DMS79 (cell line): ENCODE measurements around the gene OTULINL.
A peak's percentile ranks its signal among the peaks of the same experiment; 100 is the strongest.

ENCODE experiments used
- DNase-seq: peaks from one replicate; lab custom pipeline; 2025; lab: John Stamatoyannopoulos, UW

OTULINL gene

DNA sequence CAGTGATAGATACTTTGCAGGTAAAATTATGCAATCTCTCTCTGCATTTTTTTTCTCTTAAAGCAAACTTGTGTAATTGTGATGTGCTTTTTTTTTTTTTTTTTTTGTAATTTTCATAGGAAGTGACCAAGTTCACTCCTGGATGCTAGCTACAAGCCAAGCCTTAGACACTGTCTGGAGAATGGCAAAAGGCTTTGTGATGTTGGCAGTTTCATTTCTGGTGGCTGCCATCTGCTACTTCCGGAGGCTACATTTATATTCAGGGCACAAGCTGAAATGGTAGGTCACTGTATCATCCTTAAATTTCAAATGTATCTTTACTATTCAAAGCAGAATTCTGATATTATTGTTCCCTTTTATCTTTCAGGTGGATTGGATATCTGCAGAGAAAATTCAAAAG lies 19.3 kb downstream of the OTULINL start:
- DNase-seq: no peak

DNA sequence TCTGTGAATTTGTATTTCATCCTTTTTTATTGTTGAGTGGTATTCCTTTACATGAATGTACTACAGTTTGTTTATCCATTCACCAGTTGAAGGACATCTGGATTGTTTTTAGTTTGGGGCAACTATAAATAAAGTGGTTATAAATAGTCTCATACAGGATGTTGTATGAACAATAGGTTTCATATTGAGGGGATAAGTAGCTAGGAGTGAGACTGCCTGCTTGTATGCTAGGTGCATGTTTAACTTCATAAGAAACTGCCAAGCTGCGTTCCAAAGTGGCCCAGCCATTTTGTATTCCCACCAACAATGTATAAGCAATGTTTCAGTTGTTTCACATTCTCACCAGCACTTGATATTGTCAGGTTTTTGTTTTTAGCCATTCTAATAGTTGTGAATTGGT lies 21.5 kb downstream of the OTULINL start:
- DNase-seq: no peak

DNA sequence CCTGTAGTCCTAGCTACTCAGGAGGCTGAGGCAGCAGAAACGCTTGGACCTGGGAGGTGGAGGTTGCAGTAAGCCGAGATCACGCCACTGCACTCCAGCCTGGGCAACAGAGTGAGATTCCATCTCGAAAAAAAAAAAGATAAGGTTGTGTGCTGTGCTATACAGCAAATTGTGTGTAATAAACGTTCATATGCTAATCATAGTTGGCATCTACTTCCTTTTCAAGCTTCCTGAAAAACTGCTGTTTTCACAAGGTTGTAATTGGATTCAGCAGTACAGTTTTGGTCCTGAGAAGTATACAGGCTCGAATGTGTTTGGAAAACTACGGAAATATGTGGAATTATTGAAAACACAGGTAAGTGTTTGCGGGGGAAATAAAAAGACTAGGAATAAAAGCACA lies 25.5 kb downstream of the OTULINL start:
- no peak for DNase-seq

DNA sequence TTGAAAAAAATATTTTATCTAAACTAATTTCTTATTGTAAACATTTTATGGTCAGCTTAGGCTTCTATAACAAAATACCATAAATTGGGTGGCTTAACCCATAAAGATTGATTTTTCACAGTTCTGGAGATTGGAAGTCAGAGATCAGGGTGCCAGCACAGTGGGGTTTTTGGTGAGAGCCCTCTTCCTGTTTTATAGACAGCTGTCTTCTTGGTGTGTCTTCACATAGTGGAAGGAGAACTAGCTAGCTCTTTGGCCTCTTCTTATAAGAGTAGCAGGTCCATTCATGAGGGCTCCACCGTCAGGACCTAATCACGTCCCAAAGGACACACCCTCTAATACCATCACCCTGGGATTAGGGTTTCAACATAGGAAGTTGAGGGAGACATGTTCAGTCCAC lies 26.6 kb downstream of the OTULINL start:
- no peak for DNase-seq

DNA sequence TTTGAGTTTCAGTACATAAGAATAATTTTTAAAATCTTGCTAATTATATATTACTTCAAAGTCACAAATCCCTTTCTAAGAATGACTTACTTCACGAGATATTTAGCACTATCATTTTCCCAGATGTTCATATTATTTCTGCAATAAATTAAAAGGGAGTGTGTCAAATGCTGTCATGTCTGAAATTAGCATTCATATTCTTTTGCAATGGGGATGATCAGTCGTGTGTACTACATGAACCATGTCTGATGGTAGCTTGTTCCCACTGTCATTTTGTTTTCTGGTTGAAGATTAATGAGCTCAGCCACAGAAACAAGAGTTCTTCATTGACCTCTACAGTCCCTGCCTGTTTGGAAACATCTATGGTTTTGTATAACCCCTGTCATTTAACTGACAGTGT lies 30.1 kb downstream of the OTULINL start:
- DNase-seq: no peak

DNA sequence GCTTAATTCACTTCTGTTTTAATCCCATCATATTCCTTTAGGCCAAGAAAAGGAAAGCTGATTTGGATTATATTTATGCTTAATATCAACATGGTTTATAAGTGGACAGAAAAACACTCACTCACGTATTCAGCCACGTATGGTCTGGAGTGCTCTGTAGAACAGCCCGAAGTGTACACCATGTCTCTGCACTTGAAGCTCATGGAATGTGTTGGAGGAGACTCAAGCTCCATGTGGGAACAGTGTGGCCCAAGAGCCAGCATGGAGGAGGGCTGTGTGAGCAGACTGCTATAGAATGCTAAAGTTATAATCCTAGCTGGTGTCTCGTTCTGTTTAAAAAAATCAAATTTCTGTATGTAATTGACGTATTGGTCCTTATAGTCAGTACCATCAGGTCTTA lies 32.9 kb downstream of the OTULINL start:
- no peak for DNase-seq

DNA sequence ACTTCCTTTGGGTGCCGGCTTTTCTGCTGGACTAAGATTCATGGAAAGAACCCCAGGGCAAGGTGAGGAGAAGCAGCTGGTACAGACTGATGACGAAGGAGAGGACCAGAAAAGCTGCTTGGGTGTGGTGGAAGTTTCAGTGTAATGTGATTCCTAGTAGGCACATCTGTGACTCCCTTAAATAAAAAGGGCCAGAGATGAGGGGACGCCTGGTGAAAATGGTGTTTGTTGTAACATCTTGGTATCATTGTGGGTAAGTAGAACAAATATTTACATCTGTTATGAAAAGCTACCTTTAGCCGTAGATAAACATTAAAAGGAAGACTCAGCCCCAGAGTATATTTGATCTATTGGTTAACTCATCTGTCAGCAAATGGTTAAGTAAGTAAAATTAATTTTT lies 33.8 kb downstream of the OTULINL start:
- no peak for DNase-seq

DNA sequence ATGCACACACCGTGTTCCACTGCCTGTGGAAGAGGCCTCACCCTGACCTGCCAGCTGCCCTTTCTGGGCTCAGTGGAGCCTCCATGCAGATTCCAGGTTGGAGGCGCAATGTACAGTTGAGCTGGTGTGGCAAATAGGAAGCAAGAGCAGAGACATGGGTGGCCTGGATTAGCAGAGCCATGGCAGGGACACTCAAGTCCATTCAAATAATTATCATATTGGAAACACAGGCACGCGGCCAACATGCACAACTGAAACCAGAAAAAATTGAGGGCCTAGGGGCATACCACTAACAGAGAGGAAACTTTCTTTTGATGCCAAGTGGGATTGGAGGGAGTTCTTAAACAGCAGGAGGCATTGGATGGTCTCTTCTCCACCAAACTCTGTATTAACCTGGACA lies 35.8 kb downstream of the OTULINL start:
- no peak for DNase-seq

DNA sequence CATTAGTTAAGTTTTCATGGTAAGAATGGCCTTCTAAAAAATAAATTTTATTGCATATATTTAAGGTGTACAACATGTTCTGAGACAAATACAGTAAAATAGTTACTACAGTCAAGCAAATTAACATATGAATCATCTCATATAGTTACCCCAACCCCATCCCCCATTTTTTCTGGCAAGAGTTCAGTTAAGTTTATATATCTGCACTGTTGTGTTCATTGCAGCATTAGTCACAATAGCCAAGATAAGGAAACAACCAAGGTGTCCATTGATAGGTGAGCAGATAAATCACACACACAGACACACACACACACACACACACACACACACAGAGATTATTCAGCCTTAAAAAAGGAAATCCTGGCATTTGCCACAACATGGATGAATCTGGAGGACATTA lies 45.7 kb downstream of the OTULINL start:
- DNase-seq: no peak

DNA sequence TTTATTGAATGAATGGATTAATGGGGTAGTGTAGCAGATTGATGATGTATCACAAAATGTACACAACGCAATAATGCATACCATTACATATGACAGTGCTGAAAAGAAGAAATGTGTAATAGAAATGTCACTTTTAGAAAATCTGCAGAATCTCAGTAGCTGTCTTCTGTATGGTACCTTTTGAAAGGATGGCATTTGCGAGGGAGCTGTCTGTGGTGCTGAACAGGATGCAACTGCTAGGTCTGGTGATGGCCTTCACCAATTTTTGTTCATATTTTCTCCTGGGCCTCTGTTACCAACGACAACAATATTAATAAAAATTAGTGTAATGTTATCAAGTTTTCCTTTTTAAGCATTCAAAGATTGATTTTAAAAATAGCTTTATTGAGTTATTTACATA lies 46.8 kb downstream of the OTULINL start:
- DNase-seq: no peak

DNA sequence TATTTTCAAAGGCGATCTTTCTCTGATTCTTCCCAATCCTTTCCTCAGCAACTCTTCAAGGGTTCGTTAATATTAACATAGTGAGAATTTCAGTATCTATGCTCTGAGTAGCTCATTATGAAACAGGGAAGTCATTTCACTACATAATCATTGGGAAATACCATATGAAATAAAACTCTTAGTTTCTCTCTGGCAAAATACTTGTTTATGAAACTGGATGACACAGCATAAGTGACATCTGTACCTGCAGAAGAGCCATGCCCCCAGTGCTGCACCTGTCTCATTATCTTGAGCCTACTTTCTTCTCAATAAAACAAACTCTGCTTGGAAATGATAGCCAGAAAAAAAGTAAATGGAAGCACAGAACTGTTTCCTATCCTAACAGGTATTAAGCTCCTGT lies 49.1 kb downstream of the OTULINL start:
- DNase-seq: no peak

DNA sequence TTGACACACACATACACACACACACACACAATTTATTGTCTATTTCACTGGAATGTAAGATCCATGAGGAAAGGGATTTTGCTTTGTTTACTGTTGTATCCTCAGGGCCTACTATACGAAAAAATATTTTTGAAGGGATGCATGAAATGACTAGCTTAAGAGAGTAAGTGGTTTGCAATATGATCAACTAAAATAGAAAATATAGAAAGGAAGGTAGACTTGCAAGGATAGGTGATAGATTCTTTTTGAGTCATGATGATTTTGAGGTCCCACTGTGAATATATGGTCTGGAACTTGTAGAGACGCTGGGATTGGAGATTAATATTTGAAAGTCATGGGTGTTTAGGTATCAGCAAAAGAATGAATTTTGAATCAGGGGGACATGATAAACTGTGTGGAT lies 54.1 kb downstream of the OTULINL start:
- DNase-seq: no peak

DNA sequence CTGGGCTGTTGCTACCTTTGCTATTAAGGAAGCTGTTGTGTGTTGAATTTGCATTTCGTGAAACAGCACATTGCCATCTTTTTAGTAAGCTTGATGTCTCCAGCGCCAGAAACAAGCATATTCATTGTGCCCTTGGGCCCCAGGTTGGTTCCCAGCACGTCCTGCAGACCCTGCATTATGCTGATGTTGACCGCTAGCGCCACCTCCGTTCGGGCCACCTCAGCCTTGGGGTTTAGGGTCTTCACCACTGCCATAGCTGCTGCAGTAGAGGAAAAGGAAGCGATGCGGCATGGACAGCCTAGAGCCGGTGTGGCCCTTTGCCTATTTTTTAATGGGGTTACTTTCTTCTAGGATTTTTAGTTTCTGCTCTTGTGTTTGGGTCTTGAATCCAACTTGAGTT lies 59.2 kb downstream of the OTULINL start:
- DNase-seq: no peak

DNA sequence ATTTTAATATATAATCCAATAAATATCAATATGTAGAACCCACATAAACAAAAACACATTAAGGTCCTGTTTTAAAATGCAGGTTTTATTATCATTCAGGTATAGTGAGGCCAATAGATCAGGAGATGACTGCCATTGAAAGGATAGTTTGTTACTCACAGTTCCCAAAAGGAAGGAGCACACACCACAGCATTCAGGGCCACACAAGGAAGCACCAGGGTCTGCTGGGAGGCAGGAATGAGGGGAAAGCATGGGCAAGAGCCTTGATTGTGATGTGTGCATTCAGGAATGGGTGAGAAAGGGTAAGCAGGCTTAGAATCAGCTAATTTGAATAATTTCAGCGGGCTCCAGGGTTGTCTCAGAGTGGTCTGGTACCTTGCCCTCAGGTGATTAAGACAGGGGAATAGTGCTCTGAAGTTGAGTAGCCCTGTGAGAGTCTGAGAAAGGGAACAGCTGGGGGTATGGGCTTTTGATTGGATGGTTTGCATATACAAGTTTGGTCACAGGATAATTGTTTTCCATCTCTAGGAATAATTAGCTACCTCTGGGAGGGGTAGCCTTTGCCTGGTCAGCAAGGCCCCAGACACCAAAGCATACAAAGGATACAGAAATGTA lies 63.1 kb downstream of the OTULINL start:
- no peak for DNase-seq

DNA sequence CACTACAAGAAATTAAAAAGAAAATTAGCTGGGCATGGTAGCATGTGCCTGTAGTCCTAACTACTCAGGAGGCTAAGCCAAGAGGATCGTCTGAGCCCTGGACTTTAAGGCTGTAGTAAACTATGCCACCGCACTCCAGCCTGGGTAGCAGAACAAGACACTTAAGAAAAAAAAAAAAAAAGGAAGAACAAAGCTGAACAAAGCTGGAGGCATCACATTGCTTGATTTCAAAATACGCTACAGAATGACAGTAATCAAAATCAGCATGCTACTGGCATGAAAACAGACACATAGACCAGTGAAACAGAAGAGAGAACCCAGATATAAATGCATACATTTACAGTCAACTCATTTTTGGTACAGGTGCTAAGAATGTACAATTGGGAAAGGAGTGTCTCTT lies 68.5 kb downstream of the OTULINL start:
- DNase-seq: no peak

DNA sequence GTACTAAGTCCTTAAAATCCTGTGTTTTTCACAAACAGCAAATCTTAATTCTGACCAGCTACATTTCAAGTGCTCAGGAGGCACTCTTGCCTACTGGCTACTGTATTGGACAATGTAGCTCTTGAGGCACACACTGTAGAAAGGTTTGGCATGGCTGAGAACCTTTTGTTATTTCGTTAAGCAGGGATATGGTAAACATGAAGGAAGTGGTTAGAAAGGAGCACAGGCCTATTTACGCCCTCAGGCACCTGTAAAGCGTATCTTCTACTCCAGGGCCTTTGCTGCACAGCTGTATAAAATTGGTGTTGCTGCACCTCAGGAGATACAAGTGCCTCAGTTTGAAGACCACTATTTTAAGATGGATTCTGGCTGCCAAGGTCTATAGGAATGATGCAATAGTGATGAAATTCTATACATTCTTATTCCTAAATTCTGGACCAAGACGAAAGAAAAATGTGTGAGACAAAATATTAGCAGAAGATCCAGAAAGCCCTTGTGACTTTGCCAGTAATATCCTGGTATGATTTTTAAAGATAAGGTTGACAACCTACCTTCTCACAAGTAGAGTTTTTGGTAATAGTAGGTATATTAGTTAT lies 73.7 kb downstream of the OTULINL start:
- peak; percentile 9 for DNase-seq

DNA sequence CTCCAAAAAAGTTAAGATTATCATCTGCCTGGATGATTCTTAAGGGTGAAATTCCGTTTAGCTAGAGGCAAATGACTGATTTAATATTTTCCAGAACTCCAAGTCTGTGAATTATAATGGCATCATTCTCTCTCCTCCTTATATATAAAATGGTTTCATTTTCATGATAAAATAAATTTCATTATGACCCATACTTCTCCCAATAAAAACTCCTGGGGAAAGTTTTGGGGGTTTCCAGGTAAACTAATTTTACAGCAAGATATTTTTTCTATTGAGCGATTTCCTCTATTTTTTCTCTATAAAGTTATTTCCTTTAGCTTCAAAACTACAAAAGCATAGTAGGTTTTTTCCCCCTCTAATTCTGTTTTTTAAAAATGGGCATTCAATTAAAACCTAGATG lies 75.3 kb downstream of the OTULINL start:
- DNase-seq: no peak

DNA sequence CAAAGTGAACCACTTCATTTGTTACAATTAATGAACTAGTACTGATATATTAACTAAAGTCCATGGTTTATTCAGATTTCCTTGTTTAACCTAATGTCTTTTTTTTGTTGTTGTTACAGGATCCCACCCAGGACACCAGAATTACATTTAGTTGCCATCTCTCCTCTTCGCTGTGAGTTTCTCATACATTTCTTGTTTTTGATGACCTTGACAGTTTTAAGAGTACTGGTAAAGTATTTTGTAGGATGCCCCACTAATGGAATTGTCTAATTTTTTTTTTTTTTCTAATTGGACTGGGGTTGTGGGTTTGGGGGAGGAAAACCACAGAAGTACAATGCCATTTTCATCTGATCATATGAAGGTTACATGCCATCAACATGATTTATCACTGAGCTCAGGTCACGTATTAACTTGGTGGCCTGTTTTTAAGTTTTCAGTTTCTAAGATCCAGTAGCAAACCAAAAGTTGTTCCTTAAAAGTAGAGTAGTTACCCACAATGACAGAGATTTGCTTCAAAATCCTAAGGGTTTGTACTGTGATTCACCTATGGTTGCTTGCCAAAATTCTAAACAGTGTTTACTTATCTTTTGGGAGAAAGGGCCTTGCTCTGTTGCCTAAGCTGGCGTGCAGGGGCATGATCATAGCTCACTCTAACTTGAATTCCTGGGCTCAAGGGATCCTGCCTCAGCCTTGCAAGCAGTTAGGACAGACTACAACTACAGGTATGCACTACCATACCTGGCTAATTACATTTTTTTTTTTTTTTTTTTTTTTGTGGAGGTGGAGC lies 78.4 kb downstream of the OTULINL start:
- no peak for DNase-seq

DNA sequence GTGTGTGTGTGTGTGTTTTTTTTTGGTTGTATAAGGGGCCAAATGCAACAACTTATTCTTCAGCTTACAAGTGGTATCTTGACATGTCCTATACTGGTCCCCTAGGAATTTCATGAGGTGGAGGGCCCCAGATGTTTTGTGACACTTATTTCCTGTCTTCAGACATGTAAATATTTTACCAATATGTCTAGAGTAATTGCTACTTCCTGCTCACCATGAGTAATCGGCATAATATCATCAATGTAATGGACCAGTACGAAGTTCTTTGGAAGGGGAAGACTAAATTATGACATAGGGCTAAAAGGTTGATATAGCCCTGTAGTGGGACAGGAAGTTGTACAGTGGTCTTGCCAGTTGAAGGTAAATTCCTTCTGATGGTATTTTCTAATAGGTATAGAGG lies 79.2 kb downstream of the OTULINL start:
- no peak for DNase-seq
